Thoracic aorta (tissue), 2 donors: ENCODE results near the gene IL20. TPM values are rescaled to one million over a fixed set of nuclear protein-coding genes. Genes with fewer than 3 reads are reported as not detected.

ENCODE experiments used
- ATAC-seq: fragments of 150-250 bp; one replicate; pipeline ENCODE4 v1.8.0; 2017; ENCODE audit warnings: low read depth; ENCODE audit not compliant: insufficient number of reproducible peaks, low FRiP score
- DNase-seq: peaks from one replicate; pipeline ENCODE4 v3.0.0-alpha.2; 2020; ENCODE audit warnings: low spot score
- H3K27ac ChIP-seq, 2 donors: fragments of 200-600 bp; sonication (generic); 1 replicate in 1 of 2; 2 replicates in 1 of 2; pipeline ENCODE4 v1.5.1; 2016; ENCODE audit warnings: mild to moderate bottlenecking in 2 of 2, moderate library complexity in 2 of 2
- H3K27me3 ChIP-seq: fragments of 200-600 bp; sonication (generic); replicated peaks from 2 replicates; pipeline ENCODE4 v1.6.0; 2016; ENCODE audit warnings: mild to moderate bottlenecking; ENCODE audit not compliant: insufficient read depth
- H3K36me3 ChIP-seq: fragments of 200-600 bp; sonication (generic); one replicate; pipeline ENCODE4 v1.5.1; 2016
- H3K4me1 ChIP-seq, 2 donors: fragments of 200-600 bp; sonication (generic); 1 replicate in 1 of 2; 2 replicates in 1 of 2; pipeline versions ENCODE4 v1.5.1 to v1.6.0; 2016; ENCODE audit warnings: low read depth in 2 of 2, mild to moderate bottlenecking in 1 of 2; ENCODE audit not compliant: control insufficient read depth in 1 of 2
- H3K4me3 ChIP-seq: fragments of 200-600 bp; sonication (generic); 2 replicates; pipeline ENCODE4 v1.5.1; 2016; ENCODE audit warnings: mild to moderate bottlenecking
- H3K9me3 ChIP-seq: fragments of 200-600 bp; sonication (generic); 2 replicates; pipeline ENCODE4 v1.5.1; 2016
- total RNA-seq, 2 donors: library from RNA; depleted of rRNA; stranded (reverse); fragments of >200 nt; gene quantifications; one replicate each; pipeline versions ENCODE4 v1.1.0 to v1.2.3, GENCODE V29; 2016
- TF ChIP-seq, protein P1 (sequence below): fragments of 200-600 bp; sonication (generic); IDR thresholded peaks from one replicate; pipeline ENCODE4 v1.5.1; 2019; ENCODE audit warnings: antibody characterized with exemption

The IL20 gene
- total RNA-seq, 2 donors from 2014 or later: not detected

DNA sequence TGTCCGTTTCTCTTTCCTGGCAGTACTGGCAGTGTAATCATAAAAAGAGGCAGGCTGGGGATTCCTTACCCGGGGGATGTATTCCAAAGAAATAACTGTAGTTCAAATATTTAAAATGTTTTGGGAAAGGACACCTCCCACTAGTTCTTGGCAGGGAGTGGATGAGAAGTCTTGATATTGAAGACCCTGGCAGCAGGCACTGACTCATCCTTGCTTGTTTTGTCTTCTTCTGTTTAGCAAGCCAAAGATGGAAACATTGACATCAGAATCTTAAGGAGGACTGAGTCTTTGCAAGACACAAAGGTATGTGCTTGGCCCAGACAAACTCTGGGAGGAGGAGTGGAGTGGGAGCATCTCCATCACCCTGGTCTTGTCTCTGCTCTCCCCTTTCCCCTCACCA, 639 bp downstream of the IL20 start:
- no peaks in the 10 kb centered on the region for H3K9me3 ChIP-seq
- no peak overlapping the region for H3K27ac ChIP-seq
- H3K27me3 ChIP-seq: no peaks in the 10 kb centered on the region
- no peak for ATAC-seq
- TF ChIP-seq, protein P1, sequence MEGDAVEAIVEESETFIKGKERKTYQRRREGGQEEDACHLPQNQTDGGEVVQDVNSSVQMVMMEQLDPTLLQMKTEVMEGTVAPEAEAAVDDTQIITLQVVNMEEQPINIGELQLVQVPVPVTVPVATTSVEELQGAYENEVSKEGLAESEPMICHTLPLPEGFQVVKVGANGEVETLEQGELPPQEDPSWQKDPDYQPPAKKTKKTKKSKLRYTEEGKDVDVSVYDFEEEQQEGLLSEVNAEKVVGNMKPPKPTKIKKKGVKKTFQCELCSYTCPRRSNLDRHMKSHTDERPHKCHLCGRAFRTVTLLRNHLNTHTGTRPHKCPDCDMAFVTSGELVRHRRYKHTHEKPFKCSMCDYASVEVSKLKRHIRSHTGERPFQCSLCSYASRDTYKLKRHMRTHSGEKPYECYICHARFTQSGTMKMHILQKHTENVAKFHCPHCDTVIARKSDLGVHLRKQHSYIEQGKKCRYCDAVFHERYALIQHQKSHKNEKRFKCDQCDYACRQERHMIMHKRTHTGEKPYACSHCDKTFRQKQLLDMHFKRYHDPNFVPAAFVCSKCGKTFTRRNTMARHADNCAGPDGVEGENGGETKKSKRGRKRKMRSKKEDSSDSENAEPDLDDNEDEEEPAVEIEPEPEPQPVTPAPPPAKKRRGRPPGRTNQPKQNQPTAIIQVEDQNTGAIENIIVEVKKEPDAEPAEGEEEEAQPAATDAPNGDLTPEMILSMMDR: no peak
- H3K36me3 ChIP-seq: no peaks in the 10 kb centered on the region
- DNase-seq: no peak
- H3K4me1 ChIP-seq: no peaks in the 10 kb centered on the region
- no peak overlapping the region for H3K4me3 ChIP-seq

DNA sequence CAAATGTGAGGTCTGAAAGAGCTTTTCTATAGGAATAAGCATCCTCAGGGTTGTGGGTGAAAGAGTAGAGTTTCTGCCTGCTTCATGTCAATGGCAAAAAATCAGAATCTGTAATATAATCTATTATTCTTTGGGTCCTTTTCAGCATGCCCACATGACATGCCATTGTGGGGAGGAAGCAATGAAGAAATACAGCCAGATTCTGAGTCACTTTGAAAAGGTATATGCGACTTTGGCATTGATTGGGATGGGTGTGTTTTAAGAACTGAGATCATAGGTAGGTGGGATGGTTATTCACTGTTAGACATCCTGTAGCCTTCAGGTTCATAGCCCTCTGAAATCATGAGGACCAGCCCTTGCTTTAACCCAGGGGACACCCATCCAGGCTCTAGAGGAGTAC, 1.8 kb downstream of the IL20 start:
- Histone ChIP-seq H3K9me3 (no peaks in the 10 kb centered on the region), H3K4me3 (no peak overlapping the region), H3K4me1 (no peaks in the 10 kb centered on the region), H3K36me3 (no peaks in the 10 kb centered on the region), H3K27ac (no peak overlapping the region), H3K27me3 (no peaks in the 10 kb centered on the region)
- no peak for ATAC-seq
- TF ChIP-seq, protein P1: no peak
- DNase-seq: no peak

- Histone ChIP-seq H3K4me1 (no peaks in the 10 kb centered on the region), H3K9me3 (no peaks in the 10 kb centered on the region), H3K36me3 (no peaks in the 10 kb centered on the region), H3K27me3 (no peaks in the 10 kb centered on the region), H3K27ac (no peak overlapping the region), H3K4me3 (no peak overlapping the region)
- TF ChIP-seq, protein P1: no peak
- DNase-seq: no peak
- ATAC-seq: no peak
Measured at GRCh38 chr1:206867716-206868115, 2.3 kb downstream of the IL20 start.

- H3K4me3 ChIP-seq: no peak overlapping the region
- no peaks in the 10 kb centered on the region for H3K4me1 ChIP-seq
- H3K36me3 ChIP-seq: no peaks in the 10 kb centered on the region
- no peaks in the 10 kb centered on the region for H3K9me3 ChIP-seq
- DNase-seq: no peak
- ATAC-seq: no peak
- H3K27me3 ChIP-seq: no peaks in the 10 kb centered on the region
- no peak overlapping the region for H3K27ac ChIP-seq
- TF ChIP-seq, protein P1: no peak
Measured at GRCh38 chr1:206868264-206868663, 2.8 kb downstream of the IL20 start.

GRCh38 chr1:206872139-206872538, 6.7 kb downstream of the IL20 start:
- no peak overlapping the region for H3K4me3 ChIP-seq
- no peaks in the 10 kb centered on the region for H3K27me3 ChIP-seq
- TF ChIP-seq, protein P1: no peak
- DNase-seq: no peak
- H3K9me3 ChIP-seq: no peaks in the 10 kb centered on the region
- no peaks in the 10 kb centered on the region for H3K36me3 ChIP-seq
- ATAC-seq: no peak
- H3K4me1 ChIP-seq: no peaks in the 10 kb centered on the region
- no peak overlapping the region for H3K27ac ChIP-seq
